Measurements from ENCODE around the gene PLCG2. TPM values are rescaled to one million over a fixed set of nuclear protein-coding genes. Genes with fewer than 3 reads are reported as not detected.

PLCG2 gene
- total RNA-seq, 1 experiment from 2014 or later, result 6.0 TPM

DNA sequence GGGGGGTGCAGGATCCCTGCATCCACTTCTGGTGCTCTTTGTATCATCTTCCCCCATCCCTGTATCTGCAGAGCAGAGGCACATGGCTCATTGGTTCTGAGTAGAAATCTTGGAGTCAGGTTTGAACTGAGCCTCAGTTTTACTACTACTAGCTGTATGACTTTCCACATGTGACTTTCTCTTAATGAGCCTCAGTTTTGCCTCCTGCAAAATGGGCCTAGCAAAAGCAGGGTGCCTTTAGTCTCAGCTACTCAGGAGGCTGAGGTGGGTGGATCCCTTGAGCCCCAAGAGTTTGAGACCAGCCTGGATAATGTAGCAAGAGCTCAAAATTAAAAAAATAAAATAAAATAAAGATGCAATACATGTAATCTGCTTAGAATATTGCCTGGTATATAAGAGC is 150.8 kb downstream of the PLCG2 start:
- H3K36me3 Mint-ChIP-seq (ENCODE audit: insufficient read depth in 1 of 3, low read depth in 3 of 3), result no peaks in the 10 kb centered on the region; a peak in 2 of 7 replicates
- Histone ChIP-seq H3K79me1 (ENCODE audit: insufficient read depth, low read depth, low read length, poor library complexity, severe bottlenecking) (no peaks in the 10 kb centered on the region), H2BK15ac (ENCODE audit: low read depth, low read length) (no peak overlapping the region), H2AK5ac (ENCODE audit: insufficient read length, low read length) (no peak overlapping the region), H3K9me3 (ENCODE audit: control insufficient read depth, low read depth, low read length) (no peaks in the 10 kb centered on the region), H3K4ac (ENCODE audit: low read depth, low read length) (no peak overlapping the region), H3K79me2 (ENCODE audit: insufficient read depth, low read length) (no peaks in the 10 kb centered on the region), H3K14ac (ENCODE audit: insufficient read depth, low read length) (no peak overlapping the region), H2BK120ac (ENCODE audit: low read depth, low read length, poor library complexity, severe bottlenecking) (no peak overlapping the region), H3K4me2 (ENCODE audit: insufficient read depth, insufficient read length, low read length) (no peak overlapping the region), H3K23ac (ENCODE audit: insufficient read length, low read depth, low read length) (no peak overlapping the region), H4K8ac (replicated peaks; ENCODE audit: insufficient read length, low read depth, low read length) (no peak overlapping the region), H3K23me2 (ENCODE audit: insufficient read length, low read depth, low read length, poor library complexity, severe bottlenecking) (no peaks in the 10 kb centered on the region), H3K27me3 (ENCODE audit: insufficient read depth, low read length) (no peaks in the 10 kb centered on the region), H4K91ac (ENCODE audit: insufficient read length, low read depth, low read length) (no peak overlapping the region), H3K18ac (ENCODE audit: insufficient read length, low read depth, low read length) (no peak overlapping the region), H2BK12ac (ENCODE audit: insufficient read length, low read depth, low read length) (no peak overlapping the region), H3T11ph (ENCODE audit: low read length) (no peak overlapping the region), H3K9ac (ENCODE audit: extremely low read depth, insufficient read length, low read length) (no peak overlapping the region), H2AFZ (ENCODE audit: low read length) (no peak overlapping the region), H3K27ac (ENCODE audit: insufficient read length, low read depth, low read length) (no peak overlapping the region), H4K5ac (ENCODE audit: insufficient read length, low read depth, low read length) (no peak overlapping the region), H4K20me1 (ENCODE audit: control insufficient read depth, insufficient read depth, insufficient read length) (no peaks in the 10 kb centered on the region), H2BK5ac (ENCODE audit: insufficient read length, low read length) (no peak overlapping the region), H3K4me1 (ENCODE audit: insufficient read depth, low read length) (no peaks in the 10 kb centered on the region), H3K56ac (ENCODE audit: insufficient read length, low read depth, low read length) (no peak overlapping the region), H2BK20ac (ENCODE audit: low read depth, low read length, poor library complexity, severe bottlenecking) (no peak overlapping the region)
- no peak overlapping the region for H3K4me3 Mint-ChIP-seq
- H3K9me3 Mint-ChIP-seq, result no peaks in the 10 kb centered on the region
- H3K27me3 Mint-ChIP-seq (ENCODE audit: low read depth), result no peaks in the 10 kb centered on the region
- no peak for DNase-seq
- peaks cover 6% of the 10 kb centered on the region in 2 experiments; a peak in 2 of 4 replicates for H3K4me1 Mint-ChIP-seq
- TF ChIP-seq, protein P1, sequence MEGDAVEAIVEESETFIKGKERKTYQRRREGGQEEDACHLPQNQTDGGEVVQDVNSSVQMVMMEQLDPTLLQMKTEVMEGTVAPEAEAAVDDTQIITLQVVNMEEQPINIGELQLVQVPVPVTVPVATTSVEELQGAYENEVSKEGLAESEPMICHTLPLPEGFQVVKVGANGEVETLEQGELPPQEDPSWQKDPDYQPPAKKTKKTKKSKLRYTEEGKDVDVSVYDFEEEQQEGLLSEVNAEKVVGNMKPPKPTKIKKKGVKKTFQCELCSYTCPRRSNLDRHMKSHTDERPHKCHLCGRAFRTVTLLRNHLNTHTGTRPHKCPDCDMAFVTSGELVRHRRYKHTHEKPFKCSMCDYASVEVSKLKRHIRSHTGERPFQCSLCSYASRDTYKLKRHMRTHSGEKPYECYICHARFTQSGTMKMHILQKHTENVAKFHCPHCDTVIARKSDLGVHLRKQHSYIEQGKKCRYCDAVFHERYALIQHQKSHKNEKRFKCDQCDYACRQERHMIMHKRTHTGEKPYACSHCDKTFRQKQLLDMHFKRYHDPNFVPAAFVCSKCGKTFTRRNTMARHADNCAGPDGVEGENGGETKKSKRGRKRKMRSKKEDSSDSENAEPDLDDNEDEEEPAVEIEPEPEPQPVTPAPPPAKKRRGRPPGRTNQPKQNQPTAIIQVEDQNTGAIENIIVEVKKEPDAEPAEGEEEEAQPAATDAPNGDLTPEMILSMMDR (conservative IDR thresholded peaks at IDR 0.05), result no peak
- no peak overlapping the region for H3K27ac Mint-ChIP-seq
